HepG2 (cell line): ENCODE data around the gene RAPGEF2. TPM values are rescaled to one million over a fixed set of nuclear protein-coding genes. Genes with fewer than 3 reads are reported as not detected.

ENCODE experiments used
- AHDC1 ChIP-seq: sonication (generic); formaldehyde crosslinking; IDR thresholded peaks from 2 replicates; pipeline ENCODE4 v1.5.1; 2020; ENCODE audit warnings: mild to moderate bottlenecking, missing genetic modification reagents, borderline replicate concordance
- CEBPG ChIP-seq: IDR thresholded peaks from 2 replicates; pipeline ENCODE4 v1.6.1; 2016
- MXD4 ChIP-seq: IDR thresholded peaks from 2 replicates; pipeline ENCODE4 v1.6.1; 2016; ENCODE audit warnings: mild to moderate bottlenecking, missing biosample characterization, missing genetic modification reagents
- SAFB2 ChIP-seq: sonication (generic); formaldehyde crosslinking; IDR thresholded peaks from 2 replicates; pipeline ENCODE4 v1.5.1; 2020; ENCODE audit warnings: missing genetic modification reagents, low read depth, mild to moderate bottlenecking, borderline replicate concordance
- SKIL ChIP-seq: sonication (generic); formaldehyde crosslinking; IDR thresholded peaks from 2 replicates; pipeline ENCODE4 v1.8.0; 2022; ENCODE audit warnings: missing genetic modification reagents, mild to moderate bottlenecking, moderate library complexity, borderline replicate concordance
- YY1 ChIP-seq: IDR thresholded peaks from 2 replicates; pipeline ENCODE4 v1.6.1; 2011; ENCODE audit warnings: low read length, low read depth, moderate library complexity, mild to moderate bottlenecking; ENCODE audit not compliant: insufficient read depth, insufficient replicate concordance
- ZNF230 ChIP-seq: sonication (generic); formaldehyde crosslinking; IDR thresholded peaks from 2 replicates; pipeline ENCODE4 v1.4.0; 2020; ENCODE audit warnings: mild to moderate bottlenecking, missing genetic modification reagents
- ZNF234 ChIP-seq: sonication (generic); formaldehyde crosslinking; conservative IDR thresholded peaks from 2 replicates; pipeline ENCODE4 v1.5.1; 2020; ENCODE audit warnings: mild to moderate bottlenecking, missing genetic modification reagents
- ZNF770 ChIP-seq: sonication (generic); formaldehyde crosslinking; IDR thresholded peaks from 2 replicates; pipeline ENCODE4 v1.5.0; 2020; ENCODE audit warnings: mild to moderate bottlenecking, missing genetic modification reagents
- polyA plus RNA-seq, 8 experiments: library from polyadenylated mRNA; depleted of rRNA in 3 of 8; stranded (reverse) in 7 of 8; unstranded in 1 of 8; fragments of >200 nt; fragmentation: Illumina TruSeq in 4 of 8; extraction: Trizol in 4 of 8; gene quantifications; 2 replicates each; pipeline versions ENCODE4 v1.2.1 to v1.2.3, GENCODE V29; 2011 to 2016; ENCODE audit warnings: low read depth in 4 of 8, missing spikeins in 1 of 8, mixed read lengths in 1 of 8; ENCODE audit not compliant: insufficient read depth in 1 of 8
- total RNA-seq, 5 experiments: library from RNA; depleted of rRNA; stranded (reverse); fragments of >200 nt; fragmentation: Illumina TruSeq; extraction: Trizol; gene quantifications; 2 replicates each; pipeline ENCODE4 v1.2.3, GENCODE V29; 2016; ENCODE audit warnings: low read depth in 1 of 5

Gene RAPGEF2
- total and polyA plus RNA-seq, 2 of the 13 experiments (the other 11 are each of a cell fraction or from before 2014, with no cell fraction given), result 19.2 to 23.0 TPM

GRCh38 chr4:159097144-159097543 is 5.7 kb upstream of the RAPGEF2 start (continued):
- TF ChIP-seq ZNF234, result no peak
- no peak for TF ChIP-seq SKIL (CRISPR knock-in tag)
- no peak for TF ChIP-seq ZNF770 (CRISPR knock-in tag)
- TF ChIP-seq MXD4, result no peak
- no peak for TF ChIP-seq AHDC1
- TF ChIP-seq SAFB2 (CRISPR knock-in tag), result no peak
- no peak for TF ChIP-seq YY1
- TF ChIP-seq ZNF230 (CRISPR knock-in tag), result no peak
- no peak for TF ChIP-seq CEBPG (CRISPR knock-in tag)
- TF ChIP-seq, all 625 proteins: peak for 0
